GM18873 (cell line): Measurements from ENCODE around the gene TCL1B.

Experiments used
- ATAC-seq: cut with Tn5 transposase; IDR thresholded peaks from one replicate; pipeline ENCODE4 v1.9.1; 2021; ENCODE audit warnings: mild to moderate bottlenecking, moderate library complexity, moderate number of reproducible peaks; ENCODE audit not compliant: unreplicated experiment, low FRiP score

Gene TCL1B

GRCh38 chr14:95699412-95699811 lies 13.2 kb downstream of the TCL1B start:
- ATAC-seq, result no peak

- ATAC-seq, result no peak
Observed at GRCh38 chr14:95700221-95700976, 14.2 kb downstream of the TCL1B start.

GRCh38 chr14:95701846-95702221 lies 15.6 kb downstream of the TCL1B start:
- ATAC-seq, result no peak

GRCh38 chr14:95703341-95703740 lies 17.1 kb downstream of the TCL1B start:
- no peak for ATAC-seq

GRCh38 chr14:95703805-95704204 lies 17.6 kb downstream of the TCL1B start:
- ATAC-seq, result no peak

- ATAC-seq, result no peak
Observed at GRCh38 chr14:95705518-95705917, 19.3 kb downstream of the TCL1B start.

- no peak for ATAC-seq
Observed at GRCh38 chr14:95707327-95707726, 21.1 kb downstream of the TCL1B start.

GRCh38 chr14:95710106-95710505 lies 23.9 kb downstream of the TCL1B start:
- no peak for ATAC-seq

- no peak for ATAC-seq
Observed at GRCh38 chr14:95711476-95712176, 25.4 kb downstream of the TCL1B start.

GRCh38 chr14:95712398-95712797 lies 26.2 kb downstream of the TCL1B start:
- ATAC-seq, result no peak

GRCh38 chr14:95713596-95714371 lies 27.6 kb downstream of the TCL1B start, which contains the start of gene TCL1A:
TCL1A (minus strand) TSS chr14:95714125; CDS start chr14:95714066, 59 bp downstream.
- ATAC-seq, result peak; percentile 57

- no peak for ATAC-seq
Observed at GRCh38 chr14:95722525-95723190, 36.4 kb downstream of the TCL1B start.

GRCh38 chr14:95725685-95726336 lies 39.6 kb downstream of the TCL1B start:
- ATAC-seq, result peak; percentile 85

- no peak for ATAC-seq
Observed at GRCh38 chr14:95727056-95727700, 41.0 kb downstream of the TCL1B start.

- peak; percentile 46 for ATAC-seq
Observed at GRCh38 chr14:95729402-95730028, 43.3 kb downstream of the TCL1B start.

GRCh38 chr14:95730126-95730525 lies 43.9 kb downstream of the TCL1B start:
- no peak for ATAC-seq

- no peak for ATAC-seq
Observed at GRCh38 chr14:95733212-95733611, 47.0 kb downstream of the TCL1B start.

GRCh38 chr14:95739356-95739755 lies 53.1 kb downstream of the TCL1B start:
- no peak for ATAC-seq

- no peak for ATAC-seq
Observed at GRCh38 chr14:95741038-95741490, 54.8 kb downstream of the TCL1B start.
